ENCODE measurements around the gene ILK. TPM values are rescaled to one million over a fixed set of nuclear protein-coding genes. Genes with fewer than 3 reads are reported as not detected.

Gene ILK
- total RNA-seq, 1 donor from 2014 or later: 85.6 TPM

GRCh38 chr11:6612213-6613041 is 8.9 kb downstream of the ILK start, which contains the start of gene TAF10:
Gene TAF10 (minus strand): TSS chr11:6612216. CDS start chr11:6612189, 27 bp downstream.
- Histone ChIP-seq H3K79me2 (ENCODE audit: low read depth) (peaks cover 28% of the 10 kb centered on the region), H3K36me3 (peaks cover 2% of the 10 kb centered on the region), H4K20me1 (ENCODE audit: low read depth) (peaks cover 7% of the 10 kb centered on the region), H3K4me1 (peaks cover 7% of the 10 kb centered on the region), H3K4me3 (peak within 1 kb of the TSS; percentile 85), H3K9ac (peak within 1 kb of the TSS; percentile 81), H3K27me3 (no peaks in the 10 kb centered on the region), H3K4me2 (peak within 1 kb of the TSS; percentile 100), H3K27ac (peak within 1 kb of the TSS; percentile 98), H3K9me3 (ENCODE audit: low read depth) (no peaks in the 10 kb centered on the region), H3F3A (ENCODE audit: low read depth) (peaks cover 32% of the 10 kb centered on the region), H2AFZ (replicated peaks) (peak within 1 kb of the TSS; percentile 23)
- Mint-ChIP-seq H3K36me3 (peaks cover 32% of the 10 kb centered on the region), H3K4me3 (peak within 1 kb of the TSS; percentile 88), H3K27me3 (ENCODE audit: insufficient read depth, low read depth) (peaks cover 9% of the 10 kb centered on the region), H3K27ac (peak within 1 kb of the TSS; percentile 95), H3K4me1 (peaks cover 16% of the 10 kb centered on the region), H3K9me3 (no peaks in the 10 kb centered on the region)
- TF ChIP-seq EZH2phosphoT487 (IDR thresholded peaks at IDR 0.05): no peak
- peak; percentile 67 for TF ChIP-seq CTCF (IDR thresholded peaks at IDR 0.05)
- peak; percentile 97 for DNase-seq (ENCODE audit: low spot score)

DNA sequence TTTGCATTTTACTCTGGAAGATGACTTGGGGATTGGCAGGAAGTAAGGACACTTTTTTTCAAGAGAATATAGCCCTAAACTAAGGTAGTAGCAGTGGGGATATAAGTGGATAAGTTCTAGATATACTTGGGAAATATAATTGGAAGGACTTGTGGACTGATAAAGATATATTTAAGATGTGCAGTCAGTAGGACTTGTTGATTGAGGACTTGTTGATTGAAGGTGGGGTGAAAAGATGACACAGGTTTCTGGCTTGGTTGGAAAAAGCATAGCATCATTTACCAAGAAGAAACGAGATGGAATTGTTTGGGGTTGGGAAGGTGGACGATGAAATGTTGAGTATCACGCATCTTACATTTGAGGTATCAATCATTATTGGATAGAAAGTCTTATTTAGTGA is 9.9 kb downstream of the ILK start:
- H3K27ac ChIP-seq: no peak overlapping the region
- H3K27me3 ChIP-seq: no peaks in the 10 kb centered on the region
- H3K79me2 ChIP-seq (ENCODE audit: low read depth): peaks cover 19% of the 10 kb centered on the region
- peak overlapping the region; percentile 100 for H3K4me2 ChIP-seq
- no peak overlapping the region for H3K4me3 ChIP-seq
- peaks cover 6% of the 10 kb centered on the region for H3K4me1 ChIP-seq
- Mint-ChIP-seq H3K4me3 (no peak overlapping the region), H3K9me3 (no peaks in the 10 kb centered on the region), H3K36me3 (peaks cover 28% of the 10 kb centered on the region), H3K4me1 (peaks cover 12% of the 10 kb centered on the region), H3K27ac (no peak overlapping the region), H3K27me3 (ENCODE audit: insufficient read depth, low read depth) (peaks cover 9% of the 10 kb centered on the region)
- no peaks in the 10 kb centered on the region for H3K9me3 ChIP-seq (ENCODE audit: low read depth)
- H4K20me1 ChIP-seq (ENCODE audit: low read depth): peaks cover 7% of the 10 kb centered on the region
- H2AFZ ChIP-seq (replicated peaks): no peak overlapping the region
- TF ChIP-seq EZH2phosphoT487 (IDR thresholded peaks at IDR 0.05) (no peak), CTCF (IDR thresholded peaks at IDR 0.05) (no peak), EZH2 (IDR thresholded peaks at IDR 0.05) (no peak)
- no peak overlapping the region for H3K9ac ChIP-seq
- DNase-seq (ENCODE audit: low spot score): no peak
- peaks cover 28% of the 10 kb centered on the region for H3F3A ChIP-seq (ENCODE audit: low read depth)
- H3K36me3 ChIP-seq: no peaks in the 10 kb centered on the region

GRCh38 chr11:6614446-6614845 is 10.9 kb downstream of the ILK start:
- Histone ChIP-seq H3K27ac (no peak overlapping the region), H3K79me2 (ENCODE audit: low read depth) (peaks cover 21% of the 10 kb centered on the region), H4K20me1 (ENCODE audit: low read depth) (peaks cover 7% of the 10 kb centered on the region), H3K4me2 (no peak overlapping the region), H3K4me1 (peaks cover 9% of the 10 kb centered on the region), H3K4me3 (no peak overlapping the region), H3F3A (ENCODE audit: low read depth) (peaks cover 19% of the 10 kb centered on the region), H3K27me3 (no peaks in the 10 kb centered on the region), H3K36me3 (no peaks in the 10 kb centered on the region), H2AFZ (replicated peaks) (no peak overlapping the region), H3K9ac (no peak overlapping the region), H3K9me3 (ENCODE audit: low read depth) (no peaks in the 10 kb centered on the region)
- peaks cover 12% of the 10 kb centered on the region for H3K4me1 Mint-ChIP-seq
- H3K9me3 Mint-ChIP-seq: no peaks in the 10 kb centered on the region
- H3K4me3 Mint-ChIP-seq: no peak overlapping the region
- DNase-seq (ENCODE audit: low spot score): no peak
- H3K27ac Mint-ChIP-seq: no peak overlapping the region
- TF ChIP-seq EZH2 (IDR thresholded peaks at IDR 0.05) (no peak), EZH2phosphoT487 (IDR thresholded peaks at IDR 0.05) (no peak), CTCF (IDR thresholded peaks at IDR 0.05) (no peak)
- peaks cover 6% of the 10 kb centered on the region for H3K27me3 Mint-ChIP-seq (ENCODE audit: insufficient read depth, low read depth)
- H3K36me3 Mint-ChIP-seq: peaks cover 22% of the 10 kb centered on the region
